RWPE1 (cell line): Measurements from ENCODE around the gene MOB3C.

Source experiments
- CTCF ChIA-PET: fragments of 350-600 bp; sonication (Branson Sonifier 250); formaldehyde crosslinking; extraction: SDS; loops from one replicate; lab custom pipeline; 2021; lab: Yijun Ruan, JAX
- POLR2A ChIA-PET: fragments of 400-600 bp; formaldehyde crosslinking; extraction: SDS; loops from one replicate; lab custom pipeline; 2020; ENCODE audit warnings: antibody characterized with exemption; ENCODE audit not compliant: low non-redundant PET; lab: Yijun Ruan, JAX
- DNase-seq: peaks from one replicate; pipeline ENCODE4 v3.0.0; 2012; ENCODE audit warnings: low spot score
- H3K27ac ChIP-seq: fragments of 450-650 bp; 2 replicates; pipeline ENCODE4 v1.5.1; 2017
- CTCF ChIP-seq: fragments of 450-650 bp; conservative IDR thresholded peaks from 2 replicates; pipeline ENCODE4 v1.5.1; 2017; ENCODE audit warnings: low read depth, mild to moderate bottlenecking

The MOB3C gene

GRCh38 chr1:46568461-46568891, 48.1 kb downstream of the MOB3C start:
- DNase-seq, result no peak
- CTCF ChIA-PET, result no interaction called here
- H3K27ac ChIP-seq, result no peak overlapping the region
- POLR2A ChIA-PET, result no interaction called here
- no peak for TF ChIP-seq CTCF

- CTCF ChIA-PET, result no interaction called here
- DNase-seq, result no peak
- POLR2A ChIA-PET, result no interaction called here
- H3K27ac ChIP-seq, result no peak overlapping the region
- no peak for TF ChIP-seq CTCF
These were observed 53.3 kb downstream of the MOB3C start for GRCh38 chr1:46563341-46563740.

- POLR2A ChIA-PET, result no interaction called here
- no peak for TF ChIP-seq CTCF
- no peak overlapping the region for H3K27ac ChIP-seq
- CTCF ChIA-PET, result no interaction called here
- DNase-seq, result no peak
These were observed 54.1 kb downstream of the MOB3C start for GRCh38 chr1:46562498-46562897.

GRCh38 chr1:46558966-46559365, 57.6 kb downstream of the MOB3C start:
- ChIA-PET POLR2A (no interaction called here), CTCF (interaction anchor here (0.9 kb wide), 1 partner anchor 11 kb away, joined by 3 read pairs; no protein-coding TSS in a partner anchor)
- TF ChIP-seq CTCF, result no peak
- peak overlapping the region; percentile 10; the same call in 1 of the 2 replicates for H3K27ac ChIP-seq
- DNase-seq, result no peak

GRCh38 chr1:46558141-46558963, 58.3 kb downstream of the MOB3C start:
- no peak for DNase-seq
- no peak for TF ChIP-seq CTCF
- POLR2A ChIA-PET, result no interaction called here
- peak overlapping the region; percentile 10; the same call in 1 of the 2 replicates for H3K27ac ChIP-seq
- CTCF ChIA-PET, result interaction anchor here (0.6 to 0.9 kb wide), 4 partner anchors 11 to 125 kb away, joined by 3 to 4 read pairs (median 3); no protein-coding TSS in a partner anchor
